Amygdala (tissue), 56 donors: Measurements from ENCODE around the gene CUX1.

ENCODE experiments used
- DNase-seq, 56 donors: peaks; one replicate each; lab custom pipeline; 2025; lab: John Stamatoyannopoulos, UW

CUX1 gene

GRCh38 chr7:102055181-102055976, 238.0 kb downstream of the CUX1 start:
- no peak for DNase-seq

GRCh38 chr7:102059524-102059923, 242.1 kb downstream of the CUX1 start:
- DNase-seq: no peak

DNA sequence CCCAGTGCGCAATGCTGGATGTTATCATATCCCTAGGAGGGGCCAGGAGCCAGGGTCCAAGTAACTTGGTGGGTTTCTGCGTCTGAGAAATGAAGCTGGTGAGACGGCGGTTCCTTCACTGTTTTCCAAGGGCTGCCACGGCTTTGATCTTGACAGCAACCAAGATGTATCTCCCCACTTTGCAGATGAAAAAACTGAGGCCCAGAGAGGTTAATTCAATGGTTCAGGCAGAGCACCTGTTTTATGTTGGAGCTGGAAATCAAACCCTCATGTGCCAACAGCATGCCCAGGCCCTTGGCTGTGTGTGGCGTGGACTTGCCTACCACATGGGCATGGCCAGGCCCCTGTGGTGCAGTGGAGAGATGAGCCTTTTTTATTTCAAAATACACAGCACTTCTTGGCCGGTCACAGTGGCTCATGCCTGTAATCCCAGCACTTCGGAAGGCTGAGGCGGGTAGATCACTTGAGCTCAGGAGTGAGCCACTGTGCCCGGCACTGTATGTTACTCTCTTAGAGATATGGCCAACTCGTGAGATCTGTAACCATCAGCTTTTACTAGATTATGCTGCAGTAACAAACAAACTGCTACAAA, 244.0 kb downstream of the CUX1 start:
- no peak for DNase-seq

GRCh38 chr7:102061981-102062390, 244.6 kb downstream of the CUX1 start:
- DNase-seq: peak in 1 of 56 donors; percentile 7

DNA sequence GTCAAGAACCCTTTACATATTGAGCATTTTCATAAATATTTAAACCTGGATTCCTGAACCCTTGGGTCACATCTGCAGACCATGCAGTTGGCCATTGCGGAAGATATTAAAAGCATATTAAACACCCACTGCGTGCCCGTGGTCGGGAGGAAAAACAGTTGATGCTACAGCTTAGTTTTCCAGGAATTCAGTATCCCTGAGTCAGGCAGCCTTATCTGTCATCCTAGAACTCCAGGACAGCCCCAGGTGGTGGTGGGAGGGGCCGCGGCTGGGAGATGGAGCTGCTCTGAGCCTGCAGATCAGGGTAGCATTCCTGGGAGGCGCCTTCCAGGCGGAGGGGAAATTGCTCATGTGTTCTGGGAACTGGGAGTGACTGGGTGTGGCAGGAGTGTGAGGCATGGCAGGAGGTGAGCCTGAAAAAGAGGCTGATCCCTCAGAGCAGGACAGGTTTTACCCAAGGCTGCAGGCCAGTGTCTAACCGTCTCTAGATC, 246.3 kb downstream of the CUX1 start:
- DNase-seq: no peak

DNA sequence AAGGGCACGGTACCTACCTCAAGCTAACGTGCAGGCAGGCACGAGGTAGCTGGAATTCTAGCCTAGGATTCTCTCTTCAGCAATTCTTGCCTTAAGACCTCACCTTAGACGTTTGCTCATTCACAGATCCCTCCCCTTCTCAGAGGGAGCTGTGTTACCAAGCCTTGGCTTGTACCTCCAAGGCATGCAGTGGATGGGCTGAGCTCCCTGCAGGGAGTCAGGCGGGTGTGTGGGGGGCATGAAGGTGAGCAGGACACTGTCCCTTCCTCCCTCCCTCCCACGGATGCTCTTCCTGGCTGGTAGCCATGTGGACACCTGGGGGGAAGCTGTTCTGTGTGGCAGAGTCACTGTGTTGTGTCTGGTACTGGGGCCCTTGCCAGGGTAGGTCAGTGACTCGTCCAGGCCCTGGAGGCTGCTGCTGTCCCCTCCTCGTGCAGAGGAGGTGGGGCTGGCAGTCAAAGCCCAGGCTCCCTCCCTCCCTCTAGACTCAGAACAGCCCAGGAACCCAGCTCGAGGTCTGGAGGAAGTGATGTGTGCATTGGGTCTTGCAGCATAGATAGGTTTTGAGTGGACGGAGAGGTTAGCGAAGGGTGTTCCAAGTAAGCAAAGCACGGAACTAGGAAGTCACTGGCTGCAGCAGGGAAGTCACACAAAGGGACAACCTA, 247.1 kb downstream of the CUX1 start:
- DNase-seq: peak in 6 of 56 donors; percentile 3 to 20 (median 10)

GRCh38 chr7:102065226-102065625, 247.8 kb downstream of the CUX1 start:
- no peak for DNase-seq

GRCh38 chr7:102066476-102066875, 249.1 kb downstream of the CUX1 start:
- no peak for DNase-seq

DNA sequence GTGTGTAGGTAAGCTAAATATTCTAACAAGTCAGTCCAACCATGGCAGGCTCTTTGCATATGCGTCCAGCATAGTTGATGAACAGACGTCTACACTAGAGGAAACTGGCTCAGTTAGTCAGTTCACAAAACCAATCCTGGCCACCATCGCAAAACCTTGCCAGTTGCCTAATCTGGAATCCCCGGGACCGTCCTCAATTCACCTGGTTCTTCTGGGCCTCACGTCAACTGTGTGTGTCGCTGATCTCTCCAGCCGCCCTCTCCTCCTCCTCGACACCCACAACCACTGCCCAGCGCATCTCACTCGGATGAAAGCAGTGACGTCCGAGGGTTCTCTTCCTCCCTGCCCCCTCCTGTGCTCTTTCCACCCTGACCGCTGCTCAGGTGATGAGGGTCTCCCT, 251.4 kb downstream of the CUX1 start:
- DNase-seq: no peak

GRCh38 chr7:102069931-102070629, 252.7 kb downstream of the CUX1 start:
- DNase-seq: no peak

GRCh38 chr7:102072003-102072402, 254.6 kb downstream of the CUX1 start:
- DNase-seq: no peak

DNA sequence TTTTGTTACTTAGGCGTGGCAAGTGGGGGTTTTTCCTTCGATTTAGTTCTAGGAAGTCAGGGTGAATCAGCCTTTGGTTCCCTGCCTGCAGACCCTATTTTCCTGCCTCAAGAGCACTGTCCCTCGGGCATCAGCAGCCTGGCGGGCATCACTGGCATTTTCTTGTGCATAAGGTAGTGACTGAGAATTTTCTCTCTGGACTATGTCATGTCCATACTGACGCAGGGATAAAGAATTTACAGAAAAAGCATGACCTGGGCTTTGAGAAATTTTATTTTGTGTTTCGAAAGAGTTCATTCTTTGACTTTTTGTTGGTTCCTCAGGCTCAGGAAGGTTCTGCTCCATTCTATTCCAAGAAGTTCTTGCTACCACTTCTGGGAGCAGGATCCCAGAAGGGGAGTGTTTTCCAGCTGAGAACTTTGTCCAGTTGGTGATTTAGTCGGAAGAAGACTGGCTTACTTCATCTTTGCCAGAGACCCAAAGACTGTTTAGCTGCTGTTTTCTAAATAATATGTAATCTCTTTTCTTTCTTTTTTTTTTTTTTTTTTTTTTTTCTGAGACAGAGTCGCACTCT, 255.3 kb downstream of the CUX1 start:
- DNase-seq: no peak

- DNase-seq: no peak
Observed at GRCh38 chr7:102073931-102074880, 256.8 kb downstream of the CUX1 start.

DNA sequence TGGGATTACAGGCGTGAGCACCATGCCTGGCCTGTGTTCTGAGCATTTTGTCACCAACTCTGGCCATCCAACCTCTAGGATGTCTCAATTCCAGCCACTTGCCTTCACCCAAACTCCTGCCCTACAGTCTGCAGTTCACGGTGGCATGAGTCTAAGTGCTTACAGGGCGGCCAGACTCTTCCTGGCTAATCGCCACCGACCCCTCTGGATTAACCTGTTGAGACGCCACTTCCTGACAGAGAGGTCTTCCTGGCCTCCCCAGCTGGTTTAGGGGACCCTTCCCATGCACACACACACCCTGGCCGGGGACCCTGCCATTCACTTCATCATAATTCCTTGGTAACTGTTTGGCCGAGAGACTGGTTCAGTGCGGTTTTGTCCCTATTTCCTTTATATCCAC, 257.7 kb downstream of the CUX1 start:
- no peak for DNase-seq

DNA sequence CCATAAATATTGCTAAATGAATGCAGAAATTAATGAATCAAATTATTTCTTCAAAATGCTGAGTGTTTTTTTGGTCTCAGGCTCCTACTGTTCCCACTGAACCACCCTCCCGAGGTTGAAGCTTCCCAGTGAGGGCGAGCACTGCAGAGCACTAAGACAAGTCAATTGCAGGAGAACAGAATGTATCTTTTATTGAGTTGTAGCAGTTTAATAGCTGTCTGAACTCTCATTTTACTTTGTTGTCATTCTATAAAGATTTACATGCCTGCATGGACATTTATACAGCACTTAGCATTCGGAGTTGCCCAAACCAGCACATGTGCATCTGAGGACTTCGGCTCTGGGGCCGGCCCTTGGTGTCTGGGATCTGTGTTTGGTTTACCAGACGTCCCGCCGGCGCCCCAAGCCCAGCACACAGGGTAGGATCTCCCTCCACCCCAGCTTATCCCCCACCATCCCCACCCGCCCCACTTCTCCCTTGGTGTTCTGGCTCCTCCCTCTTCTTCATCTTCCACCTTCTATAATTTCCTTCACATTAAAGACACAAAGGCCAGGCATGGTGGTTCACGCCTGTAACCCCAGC, 258.2 kb downstream of the CUX1 start:
- DNase-seq: no peak

GRCh38 chr7:102077081-102077480, 259.7 kb downstream of the CUX1 start:
- no peak for DNase-seq

DNA sequence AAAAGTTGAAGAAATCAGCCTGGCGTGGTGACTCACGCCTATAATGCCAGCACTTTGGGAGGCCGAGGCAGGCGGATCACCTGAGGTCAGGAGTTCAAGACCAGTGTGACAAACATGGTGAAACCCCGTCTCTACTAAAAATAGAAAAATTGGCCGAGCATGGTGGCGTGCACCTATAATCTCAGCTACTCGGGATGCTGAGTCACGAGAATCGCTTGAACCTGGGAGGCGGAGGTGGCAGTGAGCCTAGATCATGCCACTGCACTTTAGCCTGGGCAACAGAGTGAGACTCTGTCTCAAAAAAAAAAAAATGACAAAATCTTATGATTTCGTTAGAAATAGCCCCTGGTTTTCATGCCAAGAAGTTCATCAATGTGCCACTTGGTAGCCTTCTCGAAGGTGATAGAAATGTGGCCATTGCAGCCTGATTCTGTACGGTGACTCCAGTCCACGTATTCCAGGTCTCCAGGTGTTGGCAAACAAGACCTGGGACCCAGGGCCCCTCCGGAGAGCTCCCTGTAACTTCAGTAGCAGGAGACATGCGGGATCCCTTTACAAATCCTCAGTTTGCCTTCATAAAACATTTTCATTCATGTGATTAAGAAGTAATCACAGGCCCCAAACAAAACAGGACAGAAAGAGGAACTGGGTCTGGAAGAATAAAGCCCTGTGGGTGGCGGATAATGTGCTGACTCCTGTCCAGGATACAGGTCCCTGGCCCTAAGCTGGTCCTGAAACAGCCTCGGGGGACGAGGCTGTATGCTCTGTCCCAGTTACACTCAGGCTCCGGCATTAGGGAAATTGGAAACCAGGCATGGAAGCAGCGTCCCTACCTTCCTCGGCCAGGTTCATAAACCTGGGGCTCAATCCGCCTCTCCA, 262.0 kb downstream of the CUX1 start:
- DNase-seq: no peak

DNA sequence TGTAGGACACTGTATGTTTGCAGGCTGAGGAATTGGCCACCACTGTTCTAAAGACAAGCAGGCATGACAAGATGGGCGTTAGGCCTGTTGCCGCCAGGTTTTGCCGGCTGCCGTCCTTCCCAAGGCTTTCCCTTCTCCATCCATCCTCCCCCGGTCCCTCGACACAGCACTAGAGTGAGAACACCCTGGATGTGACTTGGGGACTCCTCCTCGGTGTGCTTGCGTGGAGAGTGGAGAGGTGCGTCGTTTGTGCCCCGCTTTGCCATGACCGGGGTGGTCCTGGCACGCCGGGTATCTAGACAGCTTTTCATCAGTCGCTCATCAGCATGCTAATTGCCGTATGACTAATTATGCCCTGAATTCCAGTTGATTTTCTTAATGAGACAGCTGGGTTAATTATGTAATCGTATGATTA, 262.6 kb downstream of the CUX1 start:
- DNase-seq: peak in 11 of 56 donors; percentile 20 to 62 (median 39)
